Nephron progenitor cell (in vitro differentiated cells): Measurements from ENCODE around the gene REPIN1.
A peak's percentile ranks its signal among the peaks of the same experiment; 100 is the strongest.

ENCODE experiments used
- DNase-seq: peaks from one replicate; pipeline ENCODE4 v3.0.0; 2021
- H3K27ac Mint-ChIP-seq: 2 replicates; pipeline ENCODE4 v1.8.0; 2021; ENCODE audit warnings: mild to moderate bottlenecking, moderate library complexity, mixed read lengths
- H3K27me3 Mint-ChIP-seq: 2 replicates; pipeline ENCODE4 v1.8.0; 2021; ENCODE audit warnings: mild to moderate bottlenecking, low read depth, mixed read lengths; ENCODE audit not compliant: poor library complexity
- H3K36me3 Mint-ChIP-seq: 2 replicates; pipeline ENCODE4 v1.8.0; 2021; ENCODE audit warnings: low read depth, mixed read lengths
- H3K4me1 Mint-ChIP-seq: 2 replicates; pipeline ENCODE4 v1.8.0; 2021; ENCODE audit warnings: mixed read lengths
- H3K4me3 Mint-ChIP-seq: 2 replicates; pipeline ENCODE4 v1.8.0; 2021; ENCODE audit warnings: mild to moderate bottlenecking, moderate library complexity, mixed read lengths
- H3K9me3 Mint-ChIP-seq: 2 replicates; pipeline ENCODE4 v1.8.0; 2021; ENCODE audit warnings: mild to moderate bottlenecking, moderate library complexity, mixed read lengths
- TF ChIP-seq, protein P1 (sequence below): fragments of 200-600 bp; sonication (generic); IDR thresholded peaks from 2 replicates; pipeline ENCODE4 v1.5.0; 2021; ENCODE audit warnings: antibody characterized with exemption

The REPIN1 gene

DNA sequence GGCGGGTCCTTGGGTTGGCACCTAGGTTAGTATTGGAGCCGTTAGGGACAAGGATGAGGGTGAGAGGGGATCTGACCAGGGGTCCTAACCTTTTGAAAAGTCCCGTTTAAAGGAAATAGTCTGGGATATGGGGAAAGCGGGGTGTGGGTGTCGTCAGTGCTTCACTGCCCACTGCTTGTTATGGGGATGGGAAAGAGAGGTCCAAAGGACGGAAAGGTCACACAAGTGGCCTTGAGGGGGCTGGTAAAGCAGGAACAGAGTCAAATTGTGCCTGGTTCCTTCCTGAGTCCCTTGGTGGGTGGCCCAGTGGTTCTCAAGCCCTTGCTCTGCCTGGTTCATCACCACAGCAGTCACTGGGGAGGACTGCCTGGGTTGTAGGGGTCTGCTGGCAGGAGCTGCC is 7.9 kb downstream of the REPIN1 start:
- peaks cover 25% of the 10 kb centered on the region for H3K36me3 Mint-ChIP-seq
- peaks cover 8% of the 10 kb centered on the region for H3K27me3 Mint-ChIP-seq
- no peak overlapping the region for H3K4me3 Mint-ChIP-seq
- peak overlapping the region; percentile 73 for H3K27ac Mint-ChIP-seq
- TF ChIP-seq, protein P1, sequence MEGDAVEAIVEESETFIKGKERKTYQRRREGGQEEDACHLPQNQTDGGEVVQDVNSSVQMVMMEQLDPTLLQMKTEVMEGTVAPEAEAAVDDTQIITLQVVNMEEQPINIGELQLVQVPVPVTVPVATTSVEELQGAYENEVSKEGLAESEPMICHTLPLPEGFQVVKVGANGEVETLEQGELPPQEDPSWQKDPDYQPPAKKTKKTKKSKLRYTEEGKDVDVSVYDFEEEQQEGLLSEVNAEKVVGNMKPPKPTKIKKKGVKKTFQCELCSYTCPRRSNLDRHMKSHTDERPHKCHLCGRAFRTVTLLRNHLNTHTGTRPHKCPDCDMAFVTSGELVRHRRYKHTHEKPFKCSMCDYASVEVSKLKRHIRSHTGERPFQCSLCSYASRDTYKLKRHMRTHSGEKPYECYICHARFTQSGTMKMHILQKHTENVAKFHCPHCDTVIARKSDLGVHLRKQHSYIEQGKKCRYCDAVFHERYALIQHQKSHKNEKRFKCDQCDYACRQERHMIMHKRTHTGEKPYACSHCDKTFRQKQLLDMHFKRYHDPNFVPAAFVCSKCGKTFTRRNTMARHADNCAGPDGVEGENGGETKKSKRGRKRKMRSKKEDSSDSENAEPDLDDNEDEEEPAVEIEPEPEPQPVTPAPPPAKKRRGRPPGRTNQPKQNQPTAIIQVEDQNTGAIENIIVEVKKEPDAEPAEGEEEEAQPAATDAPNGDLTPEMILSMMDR: no peak
- peaks cover 72% of the 10 kb centered on the region for H3K4me1 Mint-ChIP-seq
- no peak for DNase-seq
- H3K9me3 Mint-ChIP-seq: no peaks in the 10 kb centered on the region

GRCh38 chr7:150377196-150377595 is 8.6 kb downstream of the REPIN1 start:
- TF ChIP-seq, protein P1: no peak
- peak overlapping the region; percentile 75 for H3K4me3 Mint-ChIP-seq
- peaks cover 78% of the 10 kb centered on the region for H3K4me1 Mint-ChIP-seq

DNA sequence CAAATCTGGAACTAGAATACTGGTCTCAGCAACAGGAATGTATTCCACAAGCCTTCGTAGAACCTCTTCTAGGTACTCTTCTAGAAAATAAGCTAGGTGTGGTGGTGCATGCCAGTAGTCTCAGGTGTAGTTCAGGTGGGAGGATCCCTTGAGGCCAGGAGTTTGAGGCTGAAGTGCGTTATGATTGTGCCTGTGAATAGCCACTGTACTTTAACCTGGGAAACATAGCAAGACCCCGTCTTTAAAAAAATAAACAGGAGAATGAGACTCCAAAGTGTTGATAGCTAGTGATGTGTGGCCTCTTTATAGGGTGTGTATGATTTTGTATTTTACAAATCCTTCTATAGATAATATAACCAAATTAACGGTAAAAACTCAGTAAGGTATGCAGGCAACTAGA is 9.0 kb downstream of the REPIN1 start:
- Mint-ChIP-seq H3K27ac (peak overlapping the region; percentile 86), H3K36me3 (peaks cover 23% of the 10 kb centered on the region), H3K4me3 (peak overlapping the region; percentile 75), H3K27me3 (peaks cover 8% of the 10 kb centered on the region), H3K9me3 (no peaks in the 10 kb centered on the region), H3K4me1 (peaks cover 81% of the 10 kb centered on the region)
- TF ChIP-seq, protein P1: no peak
- no peak for DNase-seq

More at GRCh38 chr7:150377196-150377595, 8.6 kb downstream of the REPIN1 start:
- no peaks in the 10 kb centered on the region for H3K9me3 Mint-ChIP-seq
- DNase-seq: no peak
- peaks cover 8% of the 10 kb centered on the region for H3K27me3 Mint-ChIP-seq
- peaks cover 25% of the 10 kb centered on the region for H3K36me3 Mint-ChIP-seq
- peak overlapping the region; percentile 86 for H3K27ac Mint-ChIP-seq

- Mint-ChIP-seq H3K4me3 (peak overlapping the region; percentile 75), H3K27ac (peak overlapping the region; percentile 86), H3K4me1 (peaks cover 81% of the 10 kb centered on the region), H3K27me3 (peaks cover 8% of the 10 kb centered on the region), H3K9me3 (no peaks in the 10 kb centered on the region), H3K36me3 (peaks cover 16% of the 10 kb centered on the region)
- TF ChIP-seq, protein P1: no peak
- DNase-seq: peak; percentile 62
Observed at GRCh38 chr7:150378115-150378852, 9.7 kb downstream of the REPIN1 start.

GRCh38 chr7:150378853-150379440 is 10.3 kb downstream of the REPIN1 start, which contains the start of gene ZNF775:
TSS of gene ZNF775 (plus strand) at chr7:150379330. CDS start at chr7:150388471, 9,141 bp downstream.
- H3K36me3 Mint-ChIP-seq: peaks cover 10% of the 10 kb centered on the region
- peaks cover 8% of the 10 kb centered on the region for H3K27me3 Mint-ChIP-seq
- H3K4me3 Mint-ChIP-seq: peak within 1 kb of the TSS; percentile 99
- peak within 1 kb of the TSS; percentile 88 for H3K27ac Mint-ChIP-seq
- H3K9me3 Mint-ChIP-seq: no peaks in the 10 kb centered on the region
- TF ChIP-seq, protein P1: no peak
- DNase-seq: peak; percentile 94
- peaks cover 81% of the 10 kb centered on the region for H3K4me1 Mint-ChIP-seq
